ENCODE data around the gene ZCWPW1. TPM values are rescaled to one million over a fixed set of nuclear protein-coding genes. Genes with fewer than 3 reads are reported as not detected.
"Not testable (repeated sequence)": the region's sequence is repeated elsewhere in the genome, so short reads cannot be mapped to it uniquely, and the experiment has no call there.

Gene ZCWPW1
- total RNA-seq, 1 experiment from 2014 or later = 7.4 TPM

GRCh38 chr7:100387695-100388094 is 40.8 kb downstream of the ZCWPW1 start:
- H3K4me2 ChIP-seq = no peak overlapping the region
- DNase-seq = no peak
- no peaks in the 10 kb centered on the region for H3K9me2 ChIP-seq (ENCODE audit: insufficient read depth)
- ChIA-PET CTCF (no interaction called here), POLR2A (ENCODE audit: unreplicated experiment) (interaction anchor here (0.6 to 0.7 kb wide), 2 partner anchors 11 to 211 kb away, joined by 3 to 8 read pairs; partner anchors contain the start of gene GPC2)
- H3K4me1 ChIP-seq (replicated peaks; ENCODE audit: insufficient read depth) = no peaks in the 10 kb centered on the region
- no TSS peak for BruUV-seq (replicated peaks)
- no peaks in the 10 kb centered on the region for H3K9me3 ChIP-seq (ENCODE audit: insufficient read depth, low read depth)
- H2AFZ ChIP-seq = no peak overlapping the region
- no peaks in the 10 kb centered on the region for H3F3A ChIP-seq (ENCODE audit: insufficient read depth, low read depth)
- no peak overlapping the region for H3K27ac ChIP-seq
- no peaks in the 10 kb centered on the region for H3K36me3 ChIP-seq (ENCODE audit: low read depth)
- no peak for TF ChIP-seq EZH2 (IDR thresholded peaks at IDR 0.05; ENCODE audit: low read depth)
- TF ChIP-seq, protein P1, sequence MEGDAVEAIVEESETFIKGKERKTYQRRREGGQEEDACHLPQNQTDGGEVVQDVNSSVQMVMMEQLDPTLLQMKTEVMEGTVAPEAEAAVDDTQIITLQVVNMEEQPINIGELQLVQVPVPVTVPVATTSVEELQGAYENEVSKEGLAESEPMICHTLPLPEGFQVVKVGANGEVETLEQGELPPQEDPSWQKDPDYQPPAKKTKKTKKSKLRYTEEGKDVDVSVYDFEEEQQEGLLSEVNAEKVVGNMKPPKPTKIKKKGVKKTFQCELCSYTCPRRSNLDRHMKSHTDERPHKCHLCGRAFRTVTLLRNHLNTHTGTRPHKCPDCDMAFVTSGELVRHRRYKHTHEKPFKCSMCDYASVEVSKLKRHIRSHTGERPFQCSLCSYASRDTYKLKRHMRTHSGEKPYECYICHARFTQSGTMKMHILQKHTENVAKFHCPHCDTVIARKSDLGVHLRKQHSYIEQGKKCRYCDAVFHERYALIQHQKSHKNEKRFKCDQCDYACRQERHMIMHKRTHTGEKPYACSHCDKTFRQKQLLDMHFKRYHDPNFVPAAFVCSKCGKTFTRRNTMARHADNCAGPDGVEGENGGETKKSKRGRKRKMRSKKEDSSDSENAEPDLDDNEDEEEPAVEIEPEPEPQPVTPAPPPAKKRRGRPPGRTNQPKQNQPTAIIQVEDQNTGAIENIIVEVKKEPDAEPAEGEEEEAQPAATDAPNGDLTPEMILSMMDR (conservative IDR thresholded peaks at IDR 0.05) = no peak
- intact Hi-C loops (cut with micrococcal nuclease; ENCODE audit: unreplicated experiment) = no loop called here
- H3K27me3 ChIP-seq (ENCODE audit: insufficient read depth, low read depth) = peaks cover 3% of the 10 kb centered on the region; the same call in 1 of the 2 replicates
- H3K4me3 ChIP-seq = no peak overlapping the region
- H4K20me1 ChIP-seq (ENCODE audit: insufficient read depth) = no peaks in the 10 kb centered on the region
- H3K79me2 ChIP-seq (ENCODE audit: low read depth) = no peaks in the 10 kb centered on the region

DNA sequence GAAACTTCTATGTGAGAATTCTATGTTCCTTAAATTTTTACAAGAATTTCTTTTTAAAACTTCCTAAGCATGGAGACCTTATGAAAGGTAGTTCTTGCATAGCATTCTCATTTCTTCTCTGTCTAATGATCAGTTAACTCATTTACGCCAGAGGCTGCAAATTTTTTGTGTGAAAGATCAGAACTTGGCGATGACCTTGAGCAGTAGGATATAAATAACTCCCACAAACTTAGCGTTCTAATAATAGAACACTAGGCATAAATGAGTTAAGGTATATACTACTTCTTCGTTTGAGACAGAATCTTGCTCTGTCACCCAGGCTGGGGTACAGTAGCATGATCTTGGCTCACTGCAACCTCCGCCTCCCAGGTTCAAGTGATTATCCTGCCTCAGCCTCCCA is 41.6 kb downstream of the ZCWPW1 start:
- Histone ChIP-seq H3F3A (ENCODE audit: insufficient read depth, low read depth) (no peaks in the 10 kb centered on the region), H4K20me1 (ENCODE audit: insufficient read depth) (no peaks in the 10 kb centered on the region), H3K79me2 (ENCODE audit: low read depth) (no peaks in the 10 kb centered on the region), H3K4me3 (no peak overlapping the region), H3K36me3 (ENCODE audit: low read depth) (no peaks in the 10 kb centered on the region), H3K27me3 (ENCODE audit: insufficient read depth, low read depth) (peaks cover 3% of the 10 kb centered on the region; the same call in 1 of the 2 replicates), H3K9me2 (ENCODE audit: insufficient read depth) (no peaks in the 10 kb centered on the region), H3K4me2 (no peak overlapping the region), H3K9me3 (ENCODE audit: insufficient read depth, low read depth) (no peaks in the 10 kb centered on the region), H3K4me1 (replicated peaks; ENCODE audit: insufficient read depth) (no peaks in the 10 kb centered on the region), H3K27ac (no peak overlapping the region), H2AFZ (no peak overlapping the region)
- intact Hi-C loops (cut with micrococcal nuclease; ENCODE audit: unreplicated experiment) = no loop called here
- DNase-seq = no peak
- CTCF ChIA-PET = no interaction called here
- POLR2A ChIA-PET (ENCODE audit: unreplicated experiment) = interaction anchor here (0.6 kb wide), 1 partner anchor 51 kb away, joined by 5 read pairs; no protein-coding TSS in a partner anchor
- no TSS peak for BruUV-seq (replicated peaks)
- TF ChIP-seq, protein P1 (conservative IDR thresholded peaks at IDR 0.05) = no peak
- TF ChIP-seq EZH2 (IDR thresholded peaks at IDR 0.05; ENCODE audit: low read depth) = no peak

GRCh38 chr7:100384628-100385294 is 43.7 kb downstream of the ZCWPW1 start:
- CTCF ChIA-PET = no interaction called here
- Histone ChIP-seq H3K9me3 (ENCODE audit: insufficient read depth, low read depth) (no peaks in the 10 kb centered on the region), H2AFZ (no peak overlapping the region), H3F3A (ENCODE audit: insufficient read depth, low read depth) (no peaks in the 10 kb centered on the region), H4K20me1 (ENCODE audit: insufficient read depth) (no peaks in the 10 kb centered on the region), H3K79me2 (ENCODE audit: low read depth) (no peaks in the 10 kb centered on the region), H3K9me2 (ENCODE audit: insufficient read depth) (no peaks in the 10 kb centered on the region), H3K4me2 (no peak overlapping the region), H3K4me1 (replicated peaks; ENCODE audit: insufficient read depth) (no peaks in the 10 kb centered on the region), H3K4me3 (no peak overlapping the region), H3K27me3 (ENCODE audit: insufficient read depth, low read depth) (peaks cover 3% of the 10 kb centered on the region; the same call in 1 of the 2 replicates), H3K36me3 (ENCODE audit: low read depth) (no peaks in the 10 kb centered on the region), H3K27ac (no peak overlapping the region)
- no TSS peak for BruUV-seq (replicated peaks)
- TF ChIP-seq EZH2 (IDR thresholded peaks at IDR 0.05; ENCODE audit: low read depth) = no peak
- TF ChIP-seq, protein P1 (conservative IDR thresholded peaks at IDR 0.05) = no peak
- no peak for DNase-seq
- POLR2A ChIA-PET (ENCODE audit: unreplicated experiment) = no interaction called here
- intact Hi-C loops (cut with micrococcal nuclease; ENCODE audit: unreplicated experiment) = no loop called here

- H3K27ac ChIP-seq; H3K9me2 ChIP-seq (ENCODE audit: insufficient read depth); DNase-seq; H3K79me2 ChIP-seq (ENCODE audit: low read depth); H3K4me2 ChIP-seq; H3K4me1 ChIP-seq (replicated peaks; ENCODE audit: insufficient read depth); BruUV-seq (replicated peaks); intact Hi-C loops (cut with micrococcal nuclease; ENCODE audit: unreplicated experiment); H3F3A ChIP-seq (ENCODE audit: insufficient read depth, low read depth); H4K20me1 ChIP-seq (ENCODE audit: insufficient read depth); H3K27me3 ChIP-seq (ENCODE audit: insufficient read depth, low read depth); H3K4me3 ChIP-seq; H3K36me3 ChIP-seq (ENCODE audit: low read depth); H2AFZ ChIP-seq; H3K9me3 ChIP-seq (ENCODE audit: insufficient read depth, low read depth): not testable (repeated sequence)
- ChIA-PET CTCF (interaction anchor here (0.6 kb wide), 1 partner anchor 223 kb away, joined by 6 read pairs; no protein-coding TSS in a partner anchor), POLR2A (ENCODE audit: unreplicated experiment) (interaction anchor here (0.6 kb wide), 1 partner anchor 214 kb away, joined by 5 read pairs; no protein-coding TSS in a partner anchor)
Observed at GRCh38 chr7:100382234-100382853, 46.2 kb downstream of the ZCWPW1 start.

- H3K4me3 ChIP-seq; H3K27ac ChIP-seq; H3K4me2 ChIP-seq; H3K4me1 ChIP-seq (replicated peaks; ENCODE audit: insufficient read depth); POLR2A ChIA-PET (ENCODE audit: unreplicated experiment); intact Hi-C loops (cut with micrococcal nuclease; ENCODE audit: unreplicated experiment); DNase-seq; H3K9me2 ChIP-seq (ENCODE audit: insufficient read depth); H3K27me3 ChIP-seq (ENCODE audit: insufficient read depth, low read depth); H4K20me1 ChIP-seq (ENCODE audit: insufficient read depth); H3K36me3 ChIP-seq (ENCODE audit: low read depth); H3K79me2 ChIP-seq (ENCODE audit: low read depth); BruUV-seq (replicated peaks); H2AFZ ChIP-seq; H3K9me3 ChIP-seq (ENCODE audit: insufficient read depth, low read depth); H3F3A ChIP-seq (ENCODE audit: insufficient read depth, low read depth): not testable (repeated sequence)
- CTCF ChIA-PET = interaction anchor here (0.6 kb wide), 1 partner anchor 224 kb away, joined by 6 read pairs; no protein-coding TSS in a partner anchor
Observed at GRCh38 chr7:100381531-100382233, 46.8 kb downstream of the ZCWPW1 start.
